Activated B cell treated with CpG ODN at 0.5 μM for 24 hours (primary cell): ENCODE results near the gene FYB2. TPM values are rescaled to one million over a fixed set of nuclear protein-coding genes. Genes with fewer than 3 reads are reported as not detected.

Source experiments
- ATAC-seq: fragments of 200-7000 bp; cut with Tn5 transposase; one replicate; pipeline ENCODE4 v1.10.0; 2021; ENCODE audit warnings: low read depth, mild to moderate bottlenecking, moderate library complexity
- CTCF ChIA-PET: fragments of 350-600 bp; sonication (Branson Sonifier 250); formaldehyde crosslinking; loops from one replicate; lab custom pipeline; 2021; ENCODE audit warnings: antibody characterized with exemption; lab: Charles Lee
- POLR2A ChIA-PET: fragments of 350-600 bp; sonication (Branson Sonifier 250); formaldehyde crosslinking; loops from one replicate; lab custom pipeline; 2021; ENCODE audit warnings: antibody characterized with exemption; lab: Charles Lee
- DNase-seq: peaks from one replicate; pipeline ENCODE4 v3.0.0; 2022
- H3K27ac Mint-ChIP-seq: one replicate; pipeline ENCODE4 v1.8.0; 2020; ENCODE audit warnings: mixed read lengths
- H3K27me3 Mint-ChIP-seq: one replicate; pipeline ENCODE4 v1.8.0; 2021; ENCODE audit warnings: mixed read lengths
- H3K36me3 Mint-ChIP-seq: one replicate; pipeline ENCODE4 v1.8.0; 2021; ENCODE audit warnings: low read depth, mixed read lengths
- H3K4me1 Mint-ChIP-seq: one replicate; pipeline ENCODE4 v1.8.0; 2021; ENCODE audit warnings: mixed read lengths
- H3K4me3 Mint-ChIP-seq: one replicate; pipeline ENCODE4 v1.8.0; 2020; ENCODE audit warnings: mild to moderate bottlenecking, mixed read lengths
- H3K9me3 Mint-ChIP-seq: one replicate; pipeline ENCODE4 v1.8.0; 2020; ENCODE audit warnings: mixed read lengths
- CTCF ChIP-seq: fragments of 200-600 bp; IDR thresholded peaks from one replicate; pipeline ENCODE4 v1.8.0; 2022; ENCODE audit warnings: antibody characterized with exemption, mild to moderate bottlenecking
- intact Hi-C: fragments of 100-400 bp; cut with micrococcal nuclease; formaldehyde crosslinking; loops from one replicate; pipeline ENCODE4 v1.15.1; 2024
- total RNA-seq: library from RNA; stranded (reverse); gene quantifications from 2 replicates; pipeline ENCODE4 v1.2.3, GENCODE V29; 2022

The FYB2 gene
- total RNA-seq, 1 donor from 2014 or later, result not detected

- Mint-ChIP-seq H3K36me3 (no peaks in the 10 kb centered on the region), H3K4me1 (no peaks in the 10 kb centered on the region), H3K4me3 (no peak overlapping the region), H3K9me3 (peaks cover 6% of the 10 kb centered on the region), H3K27me3 (peaks cover 13% of the 10 kb centered on the region), H3K27ac (no peak overlapping the region)
- no peak for TF ChIP-seq CTCF
- ChIA-PET CTCF (no interaction called here), POLR2A (no interaction called here)
- intact Hi-C loops, result no loop called here
- no peak for DNase-seq
- no peak for ATAC-seq
Measured at GRCh38 chr1:56745231-56745630, 74.0 kb downstream of the FYB2 start.

GRCh38 chr1:56728964-56729363 lies 90.2 kb downstream of the FYB2 start:
- H3K4me3 Mint-ChIP-seq, result no peak overlapping the region
- intact Hi-C loops, result no loop called here
- H3K4me1 Mint-ChIP-seq, result no peaks in the 10 kb centered on the region
- ATAC-seq (no peak), DNase-seq (no peak)
- no peaks in the 10 kb centered on the region for H3K9me3 Mint-ChIP-seq
- no peak for TF ChIP-seq CTCF
- CTCF ChIA-PET, result no interaction called here
- POLR2A ChIA-PET, result no interaction called here
- H3K27ac Mint-ChIP-seq, result no peak overlapping the region
- no peaks in the 10 kb centered on the region for H3K36me3 Mint-ChIP-seq
- peaks cover 32% of the 10 kb centered on the region for H3K27me3 Mint-ChIP-seq

- no peak overlapping the region for H3K4me3 Mint-ChIP-seq
- no peak for TF ChIP-seq CTCF
- H3K9me3 Mint-ChIP-seq, result no peaks in the 10 kb centered on the region
- no peaks in the 10 kb centered on the region for H3K36me3 Mint-ChIP-seq
- H3K4me1 Mint-ChIP-seq, result no peaks in the 10 kb centered on the region
- POLR2A ChIA-PET, result no interaction called here
- DNase-seq (no peak), ATAC-seq (no peak)
- no peak overlapping the region for H3K27ac Mint-ChIP-seq
- intact Hi-C loops, result no loop called here
- CTCF ChIA-PET, result no interaction called here
- peaks cover 26% of the 10 kb centered on the region for H3K27me3 Mint-ChIP-seq
Measured at GRCh38 chr1:56726706-56727105, 92.5 kb downstream of the FYB2 start.

- no peak for TF ChIP-seq CTCF
- intact Hi-C loops, result no loop called here
- Mint-ChIP-seq H3K4me3 (no peak overlapping the region), H3K36me3 (no peaks in the 10 kb centered on the region), H3K27ac (no peak overlapping the region), H3K27me3 (peaks cover 8% of the 10 kb centered on the region), H3K9me3 (no peaks in the 10 kb centered on the region), H3K4me1 (no peaks in the 10 kb centered on the region)
- ATAC-seq (no peak), DNase-seq (no peak)
- POLR2A ChIA-PET, result no interaction called here
- CTCF ChIA-PET, result no interaction called here
Measured at GRCh38 chr1:56719171-56719570, 100.0 kb downstream of the FYB2 start.

GRCh38 chr1:56715156-56715555 lies 104.0 kb downstream of the FYB2 start:
- TF ChIP-seq CTCF, result no peak
- H3K4me3 Mint-ChIP-seq, result no peak overlapping the region
- no peak overlapping the region for H3K27ac Mint-ChIP-seq
- POLR2A ChIA-PET, result no interaction called here
- H3K27me3 Mint-ChIP-seq, result peaks cover 10% of the 10 kb centered on the region
- no peaks in the 10 kb centered on the region for H3K36me3 Mint-ChIP-seq
- H3K4me1 Mint-ChIP-seq, result no peaks in the 10 kb centered on the region
- ATAC-seq (no peak), DNase-seq (no peak)
- CTCF ChIA-PET, result no interaction called here
- intact Hi-C loops, result no loop called here
- H3K9me3 Mint-ChIP-seq, result no peaks in the 10 kb centered on the region
